ENCODE results near the gene ZNF433.

ZNF433 gene

DNA sequence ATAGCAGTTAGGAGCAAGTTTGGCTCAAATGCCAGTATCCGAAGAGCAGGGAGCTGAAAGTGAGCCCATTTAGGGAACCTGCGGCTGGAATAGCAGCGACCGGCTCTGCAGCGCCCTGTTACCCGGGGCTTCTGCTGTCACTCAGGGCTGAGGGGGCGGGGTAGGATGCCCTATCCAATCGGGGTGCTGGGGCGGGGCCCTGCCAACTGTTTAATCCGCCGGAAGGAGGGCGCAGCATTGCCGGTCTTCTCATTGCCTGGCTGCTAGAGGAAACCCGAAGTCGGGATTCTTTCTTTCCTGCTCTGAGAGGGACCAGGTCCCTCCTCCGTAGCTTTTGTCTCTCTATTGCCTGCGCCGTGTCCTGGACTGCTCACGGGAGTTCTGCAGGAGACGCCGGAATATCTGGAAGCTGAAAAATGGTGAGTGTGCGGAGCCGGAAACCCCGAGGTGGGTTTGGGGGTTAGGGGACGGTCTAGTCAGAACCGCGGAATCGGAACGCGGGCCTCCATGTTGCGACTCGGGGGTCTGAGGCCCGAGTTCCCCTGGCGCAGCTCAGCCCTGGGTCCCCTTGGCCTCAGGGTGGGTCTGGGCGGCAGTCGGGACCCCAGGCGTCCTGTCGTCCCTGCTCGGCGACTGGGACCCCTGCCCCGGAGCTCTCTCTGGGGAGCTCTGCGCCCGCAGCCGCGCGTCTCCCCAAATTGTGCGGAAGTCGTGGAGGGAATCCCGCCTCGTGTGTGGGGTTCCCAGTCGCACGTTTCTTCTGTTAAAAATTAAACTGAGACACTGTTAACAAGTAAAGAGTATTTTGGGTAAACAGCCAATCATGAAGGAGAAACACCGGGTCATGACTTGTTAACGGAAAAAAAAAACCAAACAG is 47.8 kb downstream of the ZNF433 start:
- peak; percentile 95 for DNase-seq

DNA sequence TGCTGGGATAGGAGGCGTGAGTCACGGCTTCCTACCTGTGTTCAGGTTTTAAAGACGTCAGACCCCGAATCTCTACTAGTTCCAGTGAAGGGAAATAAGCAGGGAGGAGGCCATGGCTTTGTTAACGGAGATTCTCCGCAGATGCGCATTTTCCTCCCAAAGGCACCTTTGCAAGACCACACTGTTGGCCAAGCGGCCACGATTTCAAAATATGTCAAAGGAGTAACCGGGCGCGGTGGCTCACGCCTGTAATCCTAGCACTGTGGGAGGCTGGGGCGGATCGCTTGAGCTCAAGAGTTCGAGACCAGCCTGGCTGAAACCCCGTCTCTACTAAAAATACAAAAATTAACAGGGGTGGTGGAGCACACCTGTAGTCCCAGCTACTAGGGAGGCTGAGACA is 48.7 kb downstream of the ZNF433 start:
- no peak for DNase-seq

DNA sequence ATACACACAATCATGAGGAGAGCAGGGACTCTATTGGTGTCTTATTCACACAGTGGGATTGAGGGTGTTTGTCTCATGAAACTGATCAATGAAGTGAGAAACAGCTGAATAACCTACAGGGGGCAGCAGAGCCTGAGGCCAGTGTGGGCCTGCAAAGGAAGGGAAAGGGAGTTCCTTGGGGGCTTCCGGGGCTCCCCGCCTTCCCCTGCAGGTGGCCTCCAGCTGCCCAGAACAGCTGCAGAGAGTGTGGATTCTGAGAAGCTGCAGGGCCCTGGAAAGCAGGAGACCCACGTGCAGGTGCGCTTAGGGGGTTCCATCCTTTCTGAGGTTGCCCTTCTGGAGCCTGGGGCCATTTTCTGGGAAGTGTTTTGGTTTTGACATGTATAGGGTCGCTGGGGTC is 50.5 kb downstream of the ZNF433 start:
- DNase-seq, result no peak

DNA sequence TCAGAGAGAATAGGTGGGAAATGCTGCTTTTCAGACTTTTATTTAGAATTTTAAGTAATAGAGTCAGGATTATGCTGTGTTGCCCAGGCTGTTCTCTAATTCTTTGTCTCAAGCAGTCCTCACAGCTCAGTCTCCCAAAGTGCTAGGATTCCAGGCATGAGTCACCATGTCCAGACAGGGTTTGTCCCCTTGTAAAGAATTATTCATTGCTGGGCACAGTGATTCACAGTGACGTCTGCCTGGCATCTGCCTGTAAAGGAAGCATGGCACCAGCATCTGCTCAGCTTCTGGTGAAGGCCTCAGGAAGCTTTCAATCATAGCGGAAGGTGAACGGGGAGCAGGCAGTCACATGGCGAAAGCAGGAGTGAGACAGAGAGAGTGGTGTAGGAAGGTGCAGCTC is 53.0 kb downstream of the ZNF433 start:
- no peak for DNase-seq

DNA sequence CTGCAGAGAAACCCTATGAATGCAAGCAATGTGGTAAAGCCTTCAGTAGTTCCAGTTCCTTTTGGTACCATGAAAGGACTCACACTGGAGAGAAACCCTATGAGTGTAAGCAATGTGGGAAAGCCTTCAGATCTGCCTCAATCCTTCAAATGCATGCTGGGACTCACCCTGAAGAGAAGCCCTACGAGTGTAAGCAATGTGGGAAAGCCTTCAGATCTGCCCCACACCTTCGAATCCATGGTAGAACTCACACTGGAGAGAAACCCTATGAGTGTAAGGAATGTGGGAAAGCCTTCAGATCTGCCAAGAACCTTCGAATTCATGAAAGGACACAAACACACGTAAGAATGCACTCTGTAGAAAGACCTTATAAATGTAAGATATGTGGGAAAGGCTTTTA is 56.0 kb downstream of the ZNF433 start:
- no peak for DNase-seq

DNA sequence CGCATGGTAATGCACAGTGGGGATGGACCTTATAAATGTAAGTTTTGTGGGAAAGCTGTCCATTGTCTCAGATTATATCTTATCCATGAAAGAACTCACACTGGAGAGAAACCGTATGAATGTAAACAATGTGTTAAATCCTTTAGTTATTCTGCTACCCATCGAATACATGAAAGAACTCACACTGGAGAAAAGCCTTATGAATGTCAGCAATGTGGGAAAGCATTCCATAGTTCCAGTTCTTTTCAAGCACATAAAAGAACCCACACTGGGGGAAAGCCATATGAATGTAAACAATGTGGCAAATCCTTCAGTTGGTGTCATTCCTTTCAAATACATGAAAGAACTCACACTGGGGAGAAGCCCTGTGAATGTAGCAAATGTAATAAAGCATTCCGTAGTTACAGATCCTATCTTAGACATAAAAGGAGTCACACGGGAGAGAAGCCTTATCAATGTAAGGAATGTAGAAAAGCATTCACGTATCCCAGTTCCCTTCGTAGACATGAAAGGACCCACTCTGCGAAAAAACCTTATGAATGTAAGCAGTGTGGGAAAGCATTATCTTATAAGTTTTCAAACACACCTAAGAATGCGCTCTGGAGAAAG is 56.9 kb downstream of the ZNF433 start:
- no peak for DNase-seq

DNA sequence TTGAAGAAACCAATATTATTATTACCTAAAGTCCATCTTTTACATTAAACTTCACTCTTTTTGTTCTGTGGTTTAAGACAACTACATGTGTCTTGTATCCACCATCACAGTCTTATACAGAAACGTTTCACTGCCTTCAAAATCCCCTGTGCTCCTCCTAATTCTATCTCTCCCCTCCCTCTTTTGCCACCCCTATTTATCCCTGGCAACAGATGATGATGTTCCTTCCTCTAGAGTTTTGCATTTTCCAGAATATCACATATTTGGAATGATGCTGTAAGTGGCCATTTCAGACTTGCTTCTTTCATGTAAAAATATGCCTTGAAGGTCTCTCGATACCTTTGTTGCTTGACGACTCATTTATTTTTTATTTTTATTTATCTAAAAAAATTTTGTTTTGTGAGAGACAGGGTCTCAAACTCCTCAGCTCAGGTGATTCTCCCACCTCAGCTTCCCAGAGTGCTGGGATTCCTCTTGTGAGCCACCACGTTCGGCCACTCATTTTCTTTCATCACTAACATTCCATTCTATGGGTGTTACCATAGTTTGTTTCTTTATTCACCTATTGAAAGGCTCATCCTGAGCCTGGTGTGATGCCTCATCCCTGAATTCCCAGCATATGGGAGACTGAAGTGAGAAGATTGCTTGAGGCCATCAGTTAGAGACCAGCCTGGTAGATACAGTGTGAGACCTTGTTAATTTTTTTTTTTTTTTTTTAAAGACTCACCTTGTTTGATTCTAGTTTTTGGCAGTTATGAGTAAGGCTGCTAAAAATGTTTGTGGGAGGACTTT is 62.3 kb downstream of the ZNF433 start:
- DNase-seq, result no peak

DNA sequence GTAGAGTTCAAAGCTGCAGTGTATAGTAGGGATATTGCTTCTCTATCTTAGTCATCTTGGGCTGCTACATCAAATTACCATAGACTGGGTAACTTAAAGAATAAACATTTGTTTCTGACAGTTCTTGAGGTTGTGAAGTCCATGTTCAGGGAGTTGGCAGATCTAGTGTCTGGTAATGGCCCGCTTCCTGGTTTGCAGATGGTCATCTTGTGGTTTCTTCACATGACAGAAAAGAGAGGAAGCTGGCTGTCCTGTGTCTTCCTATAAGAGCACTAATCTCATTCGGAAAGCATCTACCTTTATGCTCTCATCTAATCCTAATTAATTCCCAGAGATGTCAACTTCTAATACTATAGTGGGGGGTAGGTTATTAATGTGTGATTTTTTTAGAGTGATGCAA is 64.4 kb downstream of the ZNF433 start:
- no peak for DNase-seq

DNA sequence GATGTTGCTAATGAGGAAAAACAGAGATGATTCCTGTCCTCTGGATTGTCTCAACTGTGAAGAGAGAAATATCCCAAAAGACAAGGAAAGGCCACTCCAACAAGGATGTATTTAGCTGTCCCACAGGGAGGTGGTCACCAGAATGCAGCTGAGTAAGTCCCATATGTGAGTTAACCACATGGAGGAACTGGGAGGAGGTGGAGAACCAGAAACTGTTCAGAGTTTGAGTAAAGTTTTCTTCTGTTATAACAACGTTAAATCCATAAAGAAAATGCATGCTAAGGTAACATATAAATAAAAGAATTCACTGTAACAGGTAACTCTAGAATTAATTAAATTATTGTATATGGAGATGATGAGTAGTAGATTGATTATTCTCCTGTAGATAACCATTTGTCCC is 65.3 kb downstream of the ZNF433 start:
- no peak for DNase-seq

DNA sequence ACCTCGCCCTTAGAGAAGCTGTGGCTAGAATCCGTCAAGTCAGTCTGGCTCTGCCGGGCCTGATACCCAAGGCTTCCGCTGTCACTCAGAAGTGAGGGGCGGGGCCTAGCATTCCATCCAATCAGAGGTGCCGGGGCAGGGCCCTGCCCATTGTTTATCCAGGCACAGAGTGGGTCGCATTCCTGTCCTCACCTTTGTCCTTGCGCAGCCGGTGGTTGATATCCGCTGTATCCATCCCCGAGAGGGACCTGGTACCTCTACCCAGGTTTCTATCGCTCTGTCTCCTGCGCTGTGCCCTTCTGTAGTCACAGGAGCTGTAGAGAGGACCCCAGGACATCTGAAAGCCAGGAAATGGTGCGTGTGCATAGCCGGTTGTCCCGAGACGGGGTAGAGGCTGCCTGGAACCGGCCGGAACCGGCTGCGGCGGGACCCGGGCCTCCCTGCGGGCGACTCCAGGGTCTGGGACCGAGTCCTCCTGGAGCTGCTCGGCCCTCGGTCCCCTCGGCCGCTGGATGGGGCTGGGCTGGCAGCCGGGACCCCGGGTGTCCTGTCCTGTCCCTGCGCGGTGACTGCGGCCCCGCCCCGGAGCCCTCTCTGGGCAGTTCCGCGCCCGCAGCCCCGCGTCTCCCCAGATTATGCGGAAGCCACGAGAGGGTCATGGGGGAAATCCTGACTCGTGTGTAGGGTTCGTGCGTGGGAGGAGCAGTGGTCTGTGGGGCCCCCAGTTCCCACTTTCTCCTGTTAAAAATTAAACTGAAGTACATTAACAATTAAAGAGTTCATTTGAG is 70.4 kb downstream of the ZNF433 start, which contains the start of gene ZNF763:
Gene ZNF763, plus strand, starts transcription at position 183 of the 788 bp plus-strand sequence. Its CDS starts 169 bp downstream, at position 352.
- peak; percentile 81 for DNase-seq
